SK-N-SH (cell line): ENCODE results near the gene FXYD2. TPM values are rescaled to one million over a fixed set of nuclear protein-coding genes. Genes with fewer than 3 reads are reported as not detected.

Source experiments
- EP300 ChIP-seq, 2 experiments: IDR thresholded peaks; 2 replicates each; pipeline versions ENCODE4 v1.4.0 to v1.6.1; 2012; ENCODE audit warnings: borderline replicate concordance in 1 of 2, low read depth in 1 of 2, low read length in 1 of 2
- EZH2phosphoT487 ChIP-seq: fragments of 200-600 bp; sonication (generic); IDR thresholded peaks from 2 replicates; pipeline ENCODE4 v1.6.1; 2017; ENCODE audit warnings: low read depth, mixed run types, mild to moderate bottlenecking, antibody characterized with exemption, moderate library complexity, borderline replicate concordance
- FOSL2 ChIP-seq: IDR thresholded peaks from 2 replicates; pipeline ENCODE4 v1.4.0; 2012; ENCODE audit warnings: low read depth, mild to moderate bottlenecking, moderate library complexity, borderline replicate concordance
- GABPA ChIP-seq: IDR thresholded peaks from 2 replicates; pipeline ENCODE4 v1.4.0; 2012; ENCODE audit warnings: low read depth, mild to moderate bottlenecking
- GATA2 ChIP-seq: sonication (generic); formaldehyde crosslinking; IDR thresholded peaks from 2 replicates; pipeline ENCODE4 v1.5.0; 2020; ENCODE audit warnings: mild to moderate bottlenecking, missing genetic modification reagents
- JUND ChIP-seq: IDR thresholded peaks from 2 replicates; pipeline ENCODE4 v1.4.0; 2012
- MEF2A ChIP-seq: IDR thresholded peaks from 2 replicates; pipeline ENCODE4 v1.4.0; 2012; ENCODE audit warnings: low read depth, borderline replicate concordance
- MXI1 ChIP-seq: IDR thresholded peaks from 2 replicates; pipeline ENCODE4 v1.6.1; 2012; ENCODE audit warnings: mild to moderate bottlenecking, low read depth, low read length, improper control_type of control experiment
- NFIC ChIP-seq: IDR thresholded peaks from 2 replicates; pipeline ENCODE4 v1.4.0; 2012; ENCODE audit warnings: borderline replicate concordance
- NRF1 ChIP-seq: IDR thresholded peaks from 2 replicates; pipeline ENCODE4 v1.6.1; 2012; ENCODE audit warnings: low read depth, mild to moderate bottlenecking, low read length
- RAD21 ChIP-seq: IDR thresholded peaks from 2 replicates; pipeline ENCODE4 v1.6.1; 2012; ENCODE audit warnings: mild to moderate bottlenecking, low read length
- RFX5 ChIP-seq: IDR thresholded peaks from 2 replicates; pipeline ENCODE4 v1.6.1; 2012; ENCODE audit warnings: mild to moderate bottlenecking, improper control_type of control experiment, low read length
- SIN3A ChIP-seq: IDR thresholded peaks from 2 replicates; pipeline ENCODE4 v1.6.1; 2012; ENCODE audit warnings: low read depth, mild to moderate bottlenecking, low read length, moderate library complexity, borderline replicate concordance
- SMC3 ChIP-seq: IDR thresholded peaks from 2 replicates; pipeline ENCODE4 v1.6.1; 2012; ENCODE audit warnings: low read depth, low read length, improper control_type of control experiment
- TCF12 ChIP-seq: IDR thresholded peaks from 2 replicates; pipeline ENCODE4 v1.4.0; 2012
- YY1 ChIP-seq: IDR thresholded peaks from 2 replicates; pipeline ENCODE4 v1.4.0; 2012; ENCODE audit warnings: low read depth, mild to moderate bottlenecking
- polyA plus RNA-seq, 3 experiments: library from polyadenylated mRNA; depleted of rRNA; stranded (reverse); fragments of >200 nt; gene quantifications; 2 replicates each; pipeline ENCODE4 v1.2.3, GENCODE V29; 2012
- TF ChIP-seq, protein P1 (sequence below): fragments of 200-600 bp; sonication (generic); IDR thresholded peaks from 2 replicates; pipeline ENCODE4 v1.6.1; 2017; ENCODE audit warnings: antibody characterized with exemption, mild to moderate bottlenecking, moderate library complexity
- TF ChIP-seq, protein P2 (sequence below): IDR thresholded peaks from 2 replicates; pipeline ENCODE4 v1.4.0; 2012; ENCODE audit warnings: low read depth, borderline replicate concordance
- TF ChIP-seq, protein P3 (sequence below): IDR thresholded peaks from 2 replicates; pipeline ENCODE4 v1.6.1; 2012; ENCODE audit warnings: mild to moderate bottlenecking, low read depth, low read length, moderate library complexity

Gene FXYD2
- polyA plus RNA-seq, 1 of the 3 experiments (the other 2 are of a cell fraction) = not detected

DNA sequence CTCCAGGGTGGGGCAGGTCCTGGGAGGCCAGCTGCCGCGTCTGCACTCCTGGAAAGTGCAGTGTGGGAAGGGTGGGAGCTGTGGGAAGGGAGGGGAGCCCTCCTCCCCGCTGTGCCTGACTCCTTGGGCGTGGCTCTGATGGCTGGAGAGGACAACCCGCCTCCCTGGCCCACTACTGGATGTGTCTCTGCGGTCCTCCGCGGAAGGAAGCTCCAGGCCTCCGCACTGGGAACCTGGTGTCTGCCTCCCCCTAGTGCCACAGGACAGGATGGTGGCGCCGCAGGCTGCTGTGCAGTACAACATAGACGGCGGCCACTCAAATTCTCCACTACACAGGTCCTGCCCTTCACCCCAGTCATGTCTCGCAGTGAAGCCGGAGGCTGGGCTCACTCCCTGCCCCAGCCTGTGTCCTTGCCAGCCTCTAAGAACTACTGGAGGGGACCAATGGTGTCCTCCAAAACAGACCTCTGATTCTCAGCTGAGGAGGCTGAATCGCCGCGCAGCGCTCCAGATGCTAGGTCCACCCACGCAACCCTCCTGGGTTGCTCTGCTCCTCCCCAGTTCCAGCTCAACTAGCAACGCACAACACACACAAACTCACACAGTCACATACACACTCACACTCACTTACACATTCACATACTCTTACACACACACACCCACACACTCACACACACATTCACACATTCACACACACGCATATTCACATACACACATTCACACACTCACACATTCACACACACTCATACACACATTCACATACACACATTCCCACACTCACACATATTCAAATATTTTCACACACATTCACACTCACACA lies 15.1 kb downstream of the FXYD2 start (continued):
- TF ChIP-seq EZH2phosphoT487 (no peak), GABPA (no peak), RFX5 (no peak), MXI1 (no peak), NRF1 (no peak), JUND (no peak), YY1 (no peak), SMC3 (peak; percentile 74), SIN3A (no peak), TCF12 (no peak), MEF2A (no peak), NFIC (no peak), FOSL2 (no peak), GATA2 (CRISPR knock-in tag) (no peak), RAD21 (peak; percentile 91), EP300 (IDR thresholded peaks at IDR 0.05; ENCODE audit: borderline replicate concordance in 1 of 2, low read depth in 1 of 2, low read length in 1 of 2) (no peak)
- TF ChIP-seq, protein P1, sequence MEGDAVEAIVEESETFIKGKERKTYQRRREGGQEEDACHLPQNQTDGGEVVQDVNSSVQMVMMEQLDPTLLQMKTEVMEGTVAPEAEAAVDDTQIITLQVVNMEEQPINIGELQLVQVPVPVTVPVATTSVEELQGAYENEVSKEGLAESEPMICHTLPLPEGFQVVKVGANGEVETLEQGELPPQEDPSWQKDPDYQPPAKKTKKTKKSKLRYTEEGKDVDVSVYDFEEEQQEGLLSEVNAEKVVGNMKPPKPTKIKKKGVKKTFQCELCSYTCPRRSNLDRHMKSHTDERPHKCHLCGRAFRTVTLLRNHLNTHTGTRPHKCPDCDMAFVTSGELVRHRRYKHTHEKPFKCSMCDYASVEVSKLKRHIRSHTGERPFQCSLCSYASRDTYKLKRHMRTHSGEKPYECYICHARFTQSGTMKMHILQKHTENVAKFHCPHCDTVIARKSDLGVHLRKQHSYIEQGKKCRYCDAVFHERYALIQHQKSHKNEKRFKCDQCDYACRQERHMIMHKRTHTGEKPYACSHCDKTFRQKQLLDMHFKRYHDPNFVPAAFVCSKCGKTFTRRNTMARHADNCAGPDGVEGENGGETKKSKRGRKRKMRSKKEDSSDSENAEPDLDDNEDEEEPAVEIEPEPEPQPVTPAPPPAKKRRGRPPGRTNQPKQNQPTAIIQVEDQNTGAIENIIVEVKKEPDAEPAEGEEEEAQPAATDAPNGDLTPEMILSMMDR = peak; percentile 34
- TF ChIP-seq, protein P2, sequence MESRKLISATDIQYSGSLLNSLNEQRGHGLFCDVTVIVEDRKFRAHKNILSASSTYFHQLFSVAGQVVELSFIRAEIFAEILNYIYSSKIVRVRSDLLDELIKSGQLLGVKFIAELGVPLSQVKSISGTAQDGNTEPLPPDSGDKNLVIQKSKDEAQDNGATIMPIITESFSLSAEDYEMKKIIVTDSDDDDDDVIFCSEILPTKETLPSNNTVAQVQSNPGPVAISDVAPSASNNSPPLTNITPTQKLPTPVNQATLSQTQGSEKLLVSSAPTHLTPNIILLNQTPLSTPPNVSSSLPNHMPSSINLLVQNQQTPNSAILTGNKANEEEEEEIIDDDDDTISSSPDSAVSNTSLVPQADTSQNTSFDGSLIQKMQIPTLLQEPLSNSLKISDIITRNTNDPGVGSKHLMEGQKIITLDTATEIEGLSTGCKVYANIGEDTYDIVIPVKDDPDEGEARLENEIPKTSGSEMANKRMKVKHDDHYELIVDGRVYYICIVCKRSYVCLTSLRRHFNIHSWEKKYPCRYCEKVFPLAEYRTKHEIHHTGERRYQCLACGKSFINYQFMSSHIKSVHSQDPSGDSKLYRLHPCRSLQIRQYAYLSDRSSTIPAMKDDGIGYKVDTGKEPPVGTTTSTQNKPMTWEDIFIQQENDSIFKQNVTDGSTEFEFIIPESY = no peak
- TF ChIP-seq, protein P3, sequence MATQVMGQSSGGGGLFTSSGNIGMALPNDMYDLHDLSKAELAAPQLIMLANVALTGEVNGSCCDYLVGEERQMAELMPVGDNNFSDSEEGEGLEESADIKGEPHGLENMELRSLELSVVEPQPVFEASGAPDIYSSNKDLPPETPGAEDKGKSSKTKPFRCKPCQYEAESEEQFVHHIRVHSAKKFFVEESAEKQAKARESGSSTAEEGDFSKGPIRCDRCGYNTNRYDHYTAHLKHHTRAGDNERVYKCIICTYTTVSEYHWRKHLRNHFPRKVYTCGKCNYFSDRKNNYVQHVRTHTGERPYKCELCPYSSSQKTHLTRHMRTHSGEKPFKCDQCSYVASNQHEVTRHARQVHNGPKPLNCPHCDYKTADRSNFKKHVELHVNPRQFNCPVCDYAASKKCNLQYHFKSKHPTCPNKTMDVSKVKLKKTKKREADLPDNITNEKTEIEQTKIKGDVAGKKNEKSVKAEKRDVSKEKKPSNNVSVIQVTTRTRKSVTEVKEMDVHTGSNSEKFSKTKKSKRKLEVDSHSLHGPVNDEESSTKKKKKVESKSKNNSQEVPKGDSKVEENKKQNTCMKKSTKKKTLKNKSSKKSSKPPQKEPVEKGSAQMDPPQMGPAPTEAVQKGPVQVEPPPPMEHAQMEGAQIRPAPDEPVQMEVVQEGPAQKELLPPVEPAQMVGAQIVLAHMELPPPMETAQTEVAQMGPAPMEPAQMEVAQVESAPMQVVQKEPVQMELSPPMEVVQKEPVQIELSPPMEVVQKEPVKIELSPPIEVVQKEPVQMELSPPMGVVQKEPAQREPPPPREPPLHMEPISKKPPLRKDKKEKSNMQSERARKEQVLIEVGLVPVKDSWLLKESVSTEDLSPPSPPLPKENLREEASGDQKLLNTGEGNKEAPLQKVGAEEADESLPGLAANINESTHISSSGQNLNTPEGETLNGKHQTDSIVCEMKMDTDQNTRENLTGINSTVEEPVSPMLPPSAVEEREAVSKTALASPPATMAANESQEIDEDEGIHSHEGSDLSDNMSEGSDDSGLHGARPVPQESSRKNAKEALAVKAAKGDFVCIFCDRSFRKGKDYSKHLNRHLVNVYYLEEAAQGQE = no peak
